Lower leg skin (tissue), 4 donors: ENCODE measurements around the gene RASD2. TPM values are rescaled to one million over a fixed set of nuclear protein-coding genes. Genes with fewer than 3 reads are reported as not detected.

Source experiments
- DNase-seq, 2 donors: peaks; one replicate each; pipeline ENCODE4 v3.0.0-alpha.2; 2019; ENCODE audit warnings: low spot score in 2 of 2
- H3K4me3 ChIP-seq: fragments of 200-600 bp; sonication (generic); 2 replicates; pipeline ENCODE4 v1.5.1; 2017; ENCODE audit warnings: mild to moderate bottlenecking, low read depth; ENCODE audit not compliant: poor library complexity, severe bottlenecking
- CTCF ChIP-seq, 3 donors: fragments of 450-650 bp; IDR thresholded peaks; one replicate each; pipeline ENCODE4 v1.5.1; 2016; ENCODE audit warnings: antibody characterized with exemption in 3 of 3, mild to moderate bottlenecking in 3 of 3, moderate library complexity in 2 of 3
- POLR2A ChIP-seq, 2 donors: fragments of 450-650 bp; IDR thresholded peaks; one replicate each; pipeline ENCODE4 v1.6.1; 2016 to 2017; ENCODE audit warnings: antibody characterized with exemption in 2 of 2, mild to moderate bottlenecking in 1 of 2, moderate library complexity in 1 of 2
- WGBS, 2 donors: methylation state at CpG; one replicate each; pipeline ENCODE4 v1.1.5; 2018; 5-methylcytosine and 5-hydroxymethylcytosine counted together
- intact Hi-C: fragments of 100-400 bp; cut with DNase I; formaldehyde crosslinking; loops from one replicate; pipeline ENCODE4 v1.15.0; 2023; ENCODE audit warnings: low total_unique reads
- total RNA-seq, 4 donors: library from RNA; depleted of rRNA; stranded (reverse); fragments of >200 nt; gene quantifications; one replicate each; pipeline ENCODE4 v1.1.0, GENCODE V29; 2016

RASD2 gene
- total RNA-seq, 4 donors from 2014 or later = 0.27 to 3.2 (median 1.4) TPM

DNA sequence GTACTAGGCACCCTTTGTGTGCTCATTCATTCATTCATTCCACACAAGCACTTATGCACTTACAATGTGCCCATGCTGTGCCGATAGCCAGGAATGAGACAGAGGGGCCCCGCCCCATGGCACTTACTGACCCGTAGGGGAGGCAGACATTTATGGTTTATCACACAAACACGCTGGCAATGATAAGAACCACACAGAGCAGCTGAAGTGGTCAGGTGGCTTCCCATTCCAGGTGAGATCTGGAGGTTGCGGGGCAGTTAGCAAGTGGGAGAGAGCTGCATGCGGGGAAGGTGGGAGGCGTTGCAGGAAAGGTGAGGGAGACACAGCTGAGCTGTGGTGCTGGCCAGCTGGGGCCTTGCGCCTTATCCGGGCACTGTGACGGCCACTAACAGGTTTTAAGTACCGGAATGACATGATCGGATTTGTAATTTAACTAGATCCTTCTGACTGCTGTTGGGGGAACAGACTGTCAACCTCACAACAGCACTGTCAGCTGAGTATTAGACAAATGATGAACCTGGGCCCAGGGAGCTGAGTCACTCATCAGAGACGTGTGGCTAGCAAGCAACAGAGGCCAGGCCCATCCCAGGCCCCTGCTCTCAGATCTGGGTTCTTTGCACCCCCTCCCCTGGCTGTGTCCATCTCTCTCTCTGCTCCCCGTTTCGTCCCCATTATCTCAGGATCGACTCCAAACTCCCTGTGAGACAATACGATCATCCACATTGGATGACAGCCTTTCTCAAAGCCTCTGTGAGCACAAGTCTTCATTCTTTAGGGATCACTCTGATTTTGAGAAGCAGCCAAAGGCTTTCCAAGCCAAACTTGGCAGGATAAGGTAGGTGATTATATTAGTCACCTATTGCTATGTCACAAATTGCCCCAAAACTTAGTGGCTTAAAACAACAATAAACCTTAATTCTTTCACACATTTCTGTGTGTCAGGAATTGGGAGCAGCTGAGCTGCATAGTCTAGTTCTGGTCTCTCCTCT is 28.4 kb downstream of the RASD2 start:
- intact Hi-C loops = no loop called here
- peak in 1 of 2 donors; percentile 52 for DNase-seq
- H3K4me3 ChIP-seq = no peak overlapping the region
- TF ChIP-seq POLR2A (IDR thresholded peaks at IDR 0.05) = no peak
- no peak for TF ChIP-seq CTCF (IDR thresholded peaks at IDR 0.05)
- WGBS, 2 donors = 60 to 65% methylated on average over 17 of the region's 17 CpGs

DNA sequence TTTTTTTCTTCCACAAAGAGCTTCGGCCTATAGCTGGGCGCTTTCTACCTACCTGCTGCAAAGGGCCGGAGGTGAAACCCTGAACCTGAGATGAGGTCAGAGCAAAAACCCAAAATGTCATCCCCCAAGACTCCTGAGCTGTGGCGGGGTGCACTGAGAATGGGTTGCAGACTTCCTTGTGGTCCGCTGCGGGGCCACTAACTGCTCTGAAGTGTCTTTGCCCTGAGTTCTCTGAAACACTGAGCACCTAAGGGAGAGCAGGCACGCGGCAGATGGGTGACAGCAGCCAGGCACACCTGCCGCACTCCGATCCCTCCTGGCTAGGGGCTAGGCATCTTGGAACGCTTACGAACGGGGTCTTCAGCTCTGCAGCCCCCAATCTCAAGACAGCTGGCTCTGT is 29.3 kb downstream of the RASD2 start:
- 87 to 95% methylated on average over 6 to 13 of the region's 13 CpGs for WGBS, 2 donors
- no peak for DNase-seq
- intact Hi-C loops = no loop called here
- H3K4me3 ChIP-seq = no peak overlapping the region
- TF ChIP-seq POLR2A (IDR thresholded peaks at IDR 0.05) = no peak
- TF ChIP-seq CTCF (IDR thresholded peaks at IDR 0.05) = no peak

GRCh38 chr22:35570686-35571194 is 30.1 kb downstream of the RASD2 start:
- TF ChIP-seq CTCF (IDR thresholded peaks at IDR 0.05) (no peak), POLR2A (IDR thresholded peaks at IDR 0.05) (no peak)
- H3K4me3 ChIP-seq = no peak overlapping the region
- WGBS, 2 donors = 93 to 95% methylated on average over 11 to 14 of the region's 14 CpGs
- no peak for DNase-seq
- intact Hi-C loops = no loop called here

- intact Hi-C loops = no loop called here
- H3K4me3 ChIP-seq = no peak overlapping the region
- 84 to 88% methylated on average over 8 of the region's 8 CpGs for WGBS, 2 donors
- DNase-seq = no peak
- TF ChIP-seq CTCF (IDR thresholded peaks at IDR 0.05) (no peak), POLR2A (IDR thresholded peaks at IDR 0.05) (no peak)
These were observed 31.9 kb downstream of the RASD2 start for GRCh38 chr22:35572556-35572955.

- intact Hi-C loops = loop anchor here (5.0 kb wide), 1 partner anchor 143 kb away; no protein-coding TSS in a partner anchor
- WGBS, 2 donors = 50 to 72% methylated on average over 13 to 15 of the region's 15 CpGs
- H3K4me3 ChIP-seq = no peak overlapping the region
- no peak for DNase-seq
- TF ChIP-seq POLR2A (IDR thresholded peaks at IDR 0.05) (no peak), CTCF (IDR thresholded peaks at IDR 0.05) (no peak)
These were observed 34.6 kb downstream of the RASD2 start for GRCh38 chr22:35575116-35575748.
